Neural progenitor cell (in vitro differentiated cells): ENCODE measurements around the gene RUNX1. TPM values are rescaled to one million over a fixed set of nuclear protein-coding genes. Genes with fewer than 3 reads are reported as not detected.

ENCODE experiments used
- DNase-seq: peaks from one replicate; pipeline ENCODE4 v3.0.0-alpha.2; 2016; ENCODE audit warnings: low spot score
- H2AFZ ChIP-seq: fragments of 200-600 bp; sonication (generic); replicated peaks from 2 replicates; pipeline ENCODE4 v1.6.1; 2016; ENCODE audit warnings: antibody characterized with exemption
- H3F3A ChIP-seq: fragments of 200-600 bp; sonication (generic); 2 replicates; pipeline ENCODE4 v1.6.1; 2016; ENCODE audit warnings: antibody characterized with exemption, low read depth
- H3K27ac ChIP-seq: fragments of 200-600 bp; sonication (generic); 2 replicates; pipeline ENCODE4 v1.5.1; 2016; ENCODE audit warnings: mild to moderate bottlenecking
- H3K27me3 ChIP-seq: fragments of 200-600 bp; sonication (generic); 2 replicates; pipeline ENCODE4 v1.6.1; 2016; ENCODE audit warnings: mild to moderate bottlenecking, moderate library complexity
- H3K36me3 ChIP-seq: fragments of 200-600 bp; sonication (generic); 2 replicates; pipeline ENCODE4 v1.5.1; 2016
- H3K4me1 ChIP-seq: fragments of 200-600 bp; sonication (generic); 2 replicates; pipeline ENCODE4 v1.6.1; 2016; ENCODE audit warnings: mixed run types
- H3K4me2 ChIP-seq: fragments of 200-600 bp; sonication (generic); 2 replicates; pipeline ENCODE4 v1.6.1; 2016
- H3K4me3 ChIP-seq: fragments of 200-600 bp; sonication (generic); 2 replicates; pipeline ENCODE4 v1.5.1; 2016
- H3K79me2 ChIP-seq: fragments of 200-600 bp; sonication (generic); 2 replicates; pipeline ENCODE4 v1.6.1; 2016; ENCODE audit warnings: low read depth
- H3K9ac ChIP-seq: fragments of 200-600 bp; sonication (generic); 2 replicates; pipeline ENCODE4 v1.6.1; 2016
- H3K9me3 ChIP-seq: fragments of 200-600 bp; sonication (generic); 2 replicates; pipeline ENCODE4 v1.5.1; 2016; ENCODE audit warnings: low read depth
- H4K20me1 ChIP-seq: fragments of 200-600 bp; sonication (generic); 2 replicates; pipeline ENCODE4 v1.6.1; 2016; ENCODE audit warnings: low read depth
- H3K27ac Mint-ChIP-seq: 3 replicates; pipeline ENCODE4 v1.8.0; 2021; ENCODE audit warnings: mixed read lengths
- H3K27me3 Mint-ChIP-seq: 2 replicates; pipeline ENCODE4 v1.8.0; 2022; ENCODE audit warnings: low read depth, mild to moderate bottlenecking, inconsistent platforms, moderate library complexity, mixed read lengths; ENCODE audit not compliant: insufficient read depth
- H3K36me3 Mint-ChIP-seq: 3 replicates; pipeline ENCODE4 v1.8.0; 2021; ENCODE audit warnings: mixed read lengths
- H3K4me1 Mint-ChIP-seq: 3 replicates; pipeline ENCODE4 v1.8.0; 2021; ENCODE audit warnings: mixed read lengths
- H3K4me3 Mint-ChIP-seq: 3 replicates; pipeline ENCODE4 v1.8.0; 2021; ENCODE audit warnings: mild to moderate bottlenecking, moderate library complexity, mixed read lengths
- H3K9me3 Mint-ChIP-seq: 3 replicates; pipeline ENCODE4 v1.8.0; 2020; ENCODE audit warnings: mixed read lengths
- CTCF ChIP-seq: fragments of 200-600 bp; sonication (generic); IDR thresholded peaks from 2 replicates; pipeline ENCODE4 v1.5.1; 2017; ENCODE audit warnings: antibody characterized with exemption, mild to moderate bottlenecking
- EZH2 ChIP-seq: fragments of 200-600 bp; sonication (generic); IDR thresholded peaks from 2 replicates; pipeline ENCODE4 v1.6.1; 2017; ENCODE audit warnings: antibody characterized with exemption, mild to moderate bottlenecking, moderate library complexity
- EZH2phosphoT487 ChIP-seq: fragments of 200-600 bp; sonication (generic); IDR thresholded peaks from 2 replicates; pipeline ENCODE4 v1.6.1; 2017; ENCODE audit warnings: antibody characterized with exemption
- total RNA-seq: library from RNA; depleted of rRNA; stranded (reverse); fragments of >200 nt; gene quantifications from 2 replicates; pipeline ENCODE4 v1.2.3, GENCODE V29; 2015; ENCODE audit warnings: low replicate concordance

Gene RUNX1
- total RNA-seq, 1 donor from 2014 or later: 0.09 TPM

GRCh38 chr21:34838956-34839820 is 209.9 kb downstream of the RUNX1 start:
- Mint-ChIP-seq H3K9me3 (no peaks in the 10 kb centered on the region), H3K36me3 (no peaks in the 10 kb centered on the region), H3K4me1 (peaks cover 28% of the 10 kb centered on the region), H3K27me3 (peaks cover 8% of the 10 kb centered on the region), H3K4me3 (no peak overlapping the region), H3K27ac (no peak overlapping the region)
- H3K4me3 ChIP-seq: no peak overlapping the region
- H3K4me2 ChIP-seq: no peak overlapping the region
- no peak for DNase-seq
- H3K9me3 ChIP-seq: no peaks in the 10 kb centered on the region
- no peaks in the 10 kb centered on the region for H3K27me3 ChIP-seq
- H2AFZ ChIP-seq: no peak overlapping the region
- H4K20me1 ChIP-seq: no peaks in the 10 kb centered on the region
- H3K27ac ChIP-seq: no peak overlapping the region
- no peaks in the 10 kb centered on the region for H3F3A ChIP-seq
- TF ChIP-seq EZH2 (no peak), EZH2phosphoT487 (no peak), CTCF (no peak)
- H3K9ac ChIP-seq: no peak overlapping the region
- no peaks in the 10 kb centered on the region for H3K79me2 ChIP-seq
- no peaks in the 10 kb centered on the region for H3K4me1 ChIP-seq
- no peaks in the 10 kb centered on the region for H3K36me3 ChIP-seq

- no peaks in the 10 kb centered on the region for H3K36me3 ChIP-seq
- H3K4me1 Mint-ChIP-seq: peaks cover 22% of the 10 kb centered on the region
- no peak for DNase-seq
- no peaks in the 10 kb centered on the region for H3K4me1 ChIP-seq
- H3K27ac Mint-ChIP-seq: no peak overlapping the region
- H3K36me3 Mint-ChIP-seq: no peaks in the 10 kb centered on the region
- H3K27ac ChIP-seq: no peak overlapping the region
- no peaks in the 10 kb centered on the region for H3K27me3 ChIP-seq
- H3K4me2 ChIP-seq: no peak overlapping the region
- H3K9me3 ChIP-seq: no peaks in the 10 kb centered on the region
- no peaks in the 10 kb centered on the region for H3K79me2 ChIP-seq
- H3K9me3 Mint-ChIP-seq: no peaks in the 10 kb centered on the region
- TF ChIP-seq EZH2phosphoT487 (no peak), EZH2 (no peak), CTCF (no peak)
- H3K4me3 ChIP-seq: no peak overlapping the region
- H3K9ac ChIP-seq: no peak overlapping the region
- H3K27me3 Mint-ChIP-seq: peaks cover 8% of the 10 kb centered on the region
- no peak overlapping the region for H2AFZ ChIP-seq
- no peaks in the 10 kb centered on the region for H4K20me1 ChIP-seq
- H3K4me3 Mint-ChIP-seq: no peak overlapping the region
- no peaks in the 10 kb centered on the region for H3F3A ChIP-seq
Observed at GRCh38 chr21:34836933-34837505, 212.1 kb downstream of the RUNX1 start.

- no peak overlapping the region for H3K27ac ChIP-seq
- no peaks in the 10 kb centered on the region for H3F3A ChIP-seq
- H3K79me2 ChIP-seq: no peaks in the 10 kb centered on the region
- H3K4me2 ChIP-seq: no peak overlapping the region
- Mint-ChIP-seq H3K9me3 (no peaks in the 10 kb centered on the region), H3K36me3 (no peaks in the 10 kb centered on the region), H3K4me3 (peak overlapping the region; percentile 44), H3K27me3 (peaks cover 8% of the 10 kb centered on the region), H3K27ac (no peak overlapping the region), H3K4me1 (peaks cover 22% of the 10 kb centered on the region)
- H3K9ac ChIP-seq: no peak overlapping the region
- H3K27me3 ChIP-seq: no peaks in the 10 kb centered on the region
- no peak for DNase-seq
- no peak overlapping the region for H3K4me3 ChIP-seq
- no peaks in the 10 kb centered on the region for H3K9me3 ChIP-seq
- H3K4me1 ChIP-seq: no peaks in the 10 kb centered on the region
- TF ChIP-seq EZH2 (no peak), EZH2phosphoT487 (no peak), CTCF (no peak)
- no peaks in the 10 kb centered on the region for H4K20me1 ChIP-seq
- no peak overlapping the region for H2AFZ ChIP-seq
- H3K36me3 ChIP-seq: no peaks in the 10 kb centered on the region
Observed at GRCh38 chr21:34836103-34836932, 212.8 kb downstream of the RUNX1 start.
